ENCODE results near the gene STXBP6.

DNA sequence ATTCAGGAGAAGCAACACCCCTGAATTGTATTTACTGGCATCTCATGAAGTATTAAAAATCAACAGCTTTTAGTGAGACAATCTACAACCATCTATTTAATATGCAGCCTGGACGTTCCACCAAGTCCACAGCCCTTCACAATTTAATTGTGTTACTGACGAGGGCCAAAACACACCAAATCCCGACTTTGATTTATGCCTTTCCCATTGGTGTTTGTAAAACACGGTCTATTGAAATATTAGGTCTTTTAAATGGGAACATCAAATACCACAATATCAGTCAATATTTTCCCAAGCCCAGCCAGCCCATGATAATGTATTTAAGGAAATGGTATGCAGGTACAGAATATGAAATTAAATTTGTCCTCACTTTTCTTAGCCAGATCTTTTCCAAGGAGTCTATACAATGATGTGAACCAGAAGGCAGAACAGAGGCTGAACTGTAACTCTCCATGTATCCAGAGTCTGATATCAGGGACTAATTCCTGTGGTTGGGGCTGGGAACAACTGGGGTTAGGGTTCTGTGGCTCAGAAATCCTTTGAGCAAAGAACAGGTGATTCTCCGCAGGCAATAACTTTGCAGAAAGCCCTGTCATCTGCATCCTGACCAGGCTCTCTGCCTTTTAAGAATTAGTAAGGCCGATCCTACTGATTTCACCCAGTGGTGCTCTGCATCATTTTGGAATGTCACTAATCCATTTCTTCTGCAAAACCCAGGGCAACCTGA lies 236.7 kb downstream of the STXBP6 start:
- no peak for TF ChIP-seq POLR2A (IDR thresholded peaks at IDR 0.05)
- TF ChIP-seq, protein P1, sequence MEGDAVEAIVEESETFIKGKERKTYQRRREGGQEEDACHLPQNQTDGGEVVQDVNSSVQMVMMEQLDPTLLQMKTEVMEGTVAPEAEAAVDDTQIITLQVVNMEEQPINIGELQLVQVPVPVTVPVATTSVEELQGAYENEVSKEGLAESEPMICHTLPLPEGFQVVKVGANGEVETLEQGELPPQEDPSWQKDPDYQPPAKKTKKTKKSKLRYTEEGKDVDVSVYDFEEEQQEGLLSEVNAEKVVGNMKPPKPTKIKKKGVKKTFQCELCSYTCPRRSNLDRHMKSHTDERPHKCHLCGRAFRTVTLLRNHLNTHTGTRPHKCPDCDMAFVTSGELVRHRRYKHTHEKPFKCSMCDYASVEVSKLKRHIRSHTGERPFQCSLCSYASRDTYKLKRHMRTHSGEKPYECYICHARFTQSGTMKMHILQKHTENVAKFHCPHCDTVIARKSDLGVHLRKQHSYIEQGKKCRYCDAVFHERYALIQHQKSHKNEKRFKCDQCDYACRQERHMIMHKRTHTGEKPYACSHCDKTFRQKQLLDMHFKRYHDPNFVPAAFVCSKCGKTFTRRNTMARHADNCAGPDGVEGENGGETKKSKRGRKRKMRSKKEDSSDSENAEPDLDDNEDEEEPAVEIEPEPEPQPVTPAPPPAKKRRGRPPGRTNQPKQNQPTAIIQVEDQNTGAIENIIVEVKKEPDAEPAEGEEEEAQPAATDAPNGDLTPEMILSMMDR (IDR thresholded peaks at IDR 0.05 in 4 of 5, conservative IDR thresholded peaks at IDR 0.05 in 1 of 5), result no peak
